Raji (cell line): ENCODE measurements around the gene DDRGK1.

ENCODE experiments used
- POLR2A ChIP-seq: IDR thresholded peaks from 2 replicates; pipeline ENCODE4 v1.6.1; 2011; ENCODE audit warnings: low read depth, low read length, control low read depth; ENCODE audit not compliant: insufficient read depth

Gene DDRGK1

DNA sequence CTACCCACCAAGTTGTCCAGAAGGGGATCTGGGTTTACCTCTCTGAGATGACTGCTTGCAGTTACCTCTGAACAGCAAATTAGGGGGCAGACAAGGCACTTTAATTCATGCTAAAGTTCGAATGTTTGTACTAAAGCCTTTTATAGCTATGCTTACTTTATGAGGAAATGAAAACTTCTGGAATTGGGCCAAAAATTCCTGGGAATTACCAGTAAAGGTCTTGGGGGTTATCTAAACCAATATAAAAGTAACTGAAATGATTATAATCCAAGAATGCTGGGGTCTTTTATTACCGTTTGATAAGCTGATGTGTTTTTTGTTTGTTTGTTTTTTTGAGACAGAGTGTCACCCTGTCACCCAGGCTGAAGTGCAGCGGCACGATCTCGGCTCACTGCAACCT is 23.2 kb downstream of the DDRGK1 start:
- TF ChIP-seq POLR2A: no peak

DNA sequence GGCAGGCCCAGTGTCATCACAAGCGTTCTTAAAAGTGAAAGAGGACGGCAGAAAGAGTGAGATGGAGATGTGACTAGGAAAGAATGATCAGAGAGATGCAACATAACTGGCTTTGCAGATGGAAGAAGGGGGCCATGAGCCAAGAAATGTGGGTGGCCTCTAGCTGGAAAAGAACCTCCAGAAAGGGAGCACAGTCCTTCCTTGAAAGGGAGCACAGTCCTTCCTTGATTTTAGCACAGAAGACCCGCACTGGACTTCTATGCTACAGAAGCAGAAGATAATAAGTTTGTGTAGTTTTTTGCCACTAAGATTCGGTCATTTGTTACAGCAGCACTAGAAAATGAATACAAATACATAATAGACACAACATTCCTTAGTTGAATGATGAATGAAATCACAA is 24.2 kb downstream of the DDRGK1 start:
- TF ChIP-seq POLR2A: no peak

DNA sequence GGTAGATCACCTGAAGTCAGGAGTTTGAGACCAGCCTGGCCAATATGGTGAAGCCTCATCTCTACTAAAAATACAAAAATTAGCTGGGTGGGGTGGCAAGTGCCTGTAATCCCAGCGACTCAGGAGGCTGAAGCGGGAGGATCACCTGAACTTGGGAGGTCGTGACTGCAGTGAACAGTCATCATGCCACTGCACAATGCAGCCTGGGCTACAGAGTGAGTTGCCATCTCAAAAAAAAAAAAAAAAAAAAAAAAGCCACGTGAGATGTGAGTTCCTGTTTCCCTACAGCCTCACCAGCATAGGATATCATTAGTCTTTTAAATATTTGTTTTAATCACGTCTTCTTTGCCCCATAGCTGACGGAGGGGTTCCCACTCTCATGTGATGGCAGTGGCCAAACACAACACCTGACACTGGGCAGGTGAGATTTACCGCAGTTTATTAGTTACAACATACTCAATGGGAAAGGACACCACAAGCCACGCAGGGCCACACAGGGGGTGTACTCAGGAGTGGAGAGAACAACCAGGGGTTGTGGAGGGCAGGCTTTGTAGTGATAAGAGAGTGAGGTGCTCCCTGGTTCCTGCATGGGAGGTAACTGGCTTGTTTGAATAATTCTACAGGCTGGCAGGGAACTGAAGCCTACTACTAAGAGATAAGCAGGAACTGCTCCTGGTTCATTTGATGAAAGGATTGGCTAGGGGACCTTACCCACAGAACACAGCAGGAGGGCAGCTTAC is 26.6 kb downstream of the DDRGK1 start:
- no peak for TF ChIP-seq POLR2A

DNA sequence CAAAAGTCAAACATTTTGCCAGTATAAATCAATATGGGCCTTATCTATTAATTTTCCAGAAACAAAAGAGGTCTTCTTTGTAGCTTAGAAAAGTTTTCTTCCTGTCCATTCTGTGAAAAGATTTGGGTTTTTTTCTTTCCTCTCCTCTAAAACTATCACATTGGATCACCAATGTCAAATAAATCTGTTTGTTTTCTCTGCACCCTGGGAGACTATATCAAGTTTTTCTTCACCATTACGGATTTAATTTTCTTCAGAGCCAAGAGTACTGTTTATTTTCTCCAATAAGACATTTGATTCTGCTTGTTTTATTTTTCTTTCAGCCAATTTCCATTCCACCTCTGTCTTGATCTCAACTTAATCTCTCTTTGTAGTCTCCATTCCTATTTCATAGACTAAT is 29.2 kb downstream of the DDRGK1 start:
- no peak for TF ChIP-seq POLR2A

DNA sequence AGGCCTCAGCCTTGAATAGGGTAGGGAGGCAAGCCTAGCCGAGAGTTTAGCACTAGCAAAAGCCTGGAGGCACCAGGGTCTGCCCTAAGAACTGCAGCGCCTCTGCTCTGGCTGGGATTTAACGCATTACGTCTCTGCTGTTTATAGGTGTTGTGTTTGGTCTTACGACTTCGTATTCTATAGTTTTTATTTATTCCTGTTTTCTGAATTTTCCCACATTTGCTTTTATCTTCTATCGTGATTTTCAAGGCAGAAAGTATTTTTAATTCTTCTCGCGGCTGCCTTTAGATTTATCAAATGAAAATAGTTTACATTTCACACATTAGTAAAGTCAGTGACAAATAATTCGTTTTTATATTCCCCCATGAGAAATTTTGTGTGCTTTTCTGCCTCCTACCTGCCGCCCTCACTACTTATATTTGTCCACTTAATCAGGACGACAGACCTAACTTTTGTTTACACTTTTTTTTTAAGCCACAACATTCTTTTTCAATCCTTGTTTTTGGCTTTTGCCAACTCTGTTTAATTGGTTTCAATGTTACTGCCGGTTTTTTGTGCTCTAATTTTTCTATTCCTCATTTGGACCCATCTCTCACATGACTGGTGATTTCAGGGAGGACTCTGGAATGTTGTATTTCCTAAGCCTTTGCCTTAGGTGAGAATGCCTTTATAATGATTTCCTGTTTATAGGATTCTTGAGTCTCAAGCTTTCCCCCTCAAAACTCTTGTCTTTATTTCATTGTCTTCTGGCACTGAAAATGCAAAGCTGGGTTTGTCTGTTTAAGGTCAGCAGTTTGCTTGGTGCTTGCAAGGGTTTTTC is 29.8 kb downstream of the DDRGK1 start:
- TF ChIP-seq POLR2A: no peak

DNA sequence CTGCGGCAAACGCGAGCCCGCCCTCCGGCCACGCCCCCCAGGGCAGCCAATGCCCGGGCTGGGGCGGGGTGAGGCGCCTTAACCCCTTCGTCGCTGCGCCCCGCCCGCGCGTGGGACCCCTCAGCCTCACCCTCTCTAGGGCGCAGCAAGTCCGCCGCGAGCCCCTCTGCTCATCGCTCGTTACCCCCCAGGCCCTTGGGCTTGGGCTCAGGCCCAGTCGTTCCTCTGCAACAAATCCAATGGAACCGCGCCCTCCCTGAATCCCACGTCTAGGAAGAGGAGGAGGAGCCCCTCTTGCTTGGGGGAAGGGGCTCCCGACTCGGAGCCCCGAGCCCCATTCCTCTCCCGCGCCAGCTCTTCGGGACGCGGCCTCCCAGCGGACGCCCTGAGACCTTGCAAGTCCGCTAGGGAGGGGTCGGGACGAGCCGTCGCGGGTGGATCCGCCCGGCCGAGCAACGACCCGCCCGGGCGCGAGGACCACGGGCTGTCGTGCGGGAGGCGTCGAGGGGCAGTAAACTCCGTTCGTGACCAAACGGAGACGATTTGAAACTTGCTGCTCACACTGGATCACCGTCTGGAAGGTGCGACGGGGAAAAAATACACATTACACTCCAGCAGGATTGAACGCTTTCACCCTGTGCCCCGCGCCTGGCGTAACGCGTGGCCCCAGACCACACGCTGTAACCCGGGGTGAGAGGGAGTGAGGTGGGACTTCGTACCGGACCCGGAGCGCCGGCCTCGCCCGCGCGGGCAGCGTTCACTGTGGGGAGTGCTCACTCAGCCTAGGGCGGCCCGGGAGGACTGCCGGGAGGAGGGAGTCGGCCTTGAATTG is 30.7 kb downstream of the DDRGK1 start:
- TF ChIP-seq POLR2A: no peak

DNA sequence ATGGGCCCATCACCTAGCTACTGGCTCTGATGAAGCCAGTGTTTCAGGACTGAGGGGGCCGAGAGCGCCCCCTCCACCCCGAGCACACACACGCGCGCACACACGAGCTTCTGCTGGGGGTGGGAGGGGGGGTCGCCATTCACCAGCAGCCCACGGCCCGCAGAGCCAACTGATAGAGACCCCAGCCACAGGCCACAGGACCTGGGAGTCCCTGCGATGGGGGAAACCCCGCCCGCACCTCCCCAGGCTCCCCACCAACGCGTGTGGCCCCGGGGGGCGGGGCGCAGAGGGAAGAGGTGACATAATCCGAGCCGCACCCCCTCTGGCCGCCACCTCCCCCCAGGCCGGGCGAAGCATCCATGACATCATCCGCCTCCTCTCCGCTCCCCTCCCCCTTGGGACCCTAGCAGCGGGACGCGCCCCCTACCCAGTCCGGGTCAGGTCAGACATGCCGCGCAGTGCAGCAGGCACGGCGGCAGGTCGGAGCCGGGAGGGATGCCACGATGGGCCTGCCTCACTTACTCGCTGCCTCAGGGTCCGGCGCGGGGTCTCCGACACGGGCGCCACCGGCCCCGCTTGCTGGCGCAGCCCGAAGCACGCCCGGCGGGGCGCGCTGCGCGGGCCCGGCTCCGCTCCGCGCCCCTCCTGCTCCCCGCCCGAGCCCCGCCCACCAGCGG is 31.4 kb downstream of the DDRGK1 start, which contains the start of gene LZTS3:
Gene LZTS3, minus strand, starts transcription at position 617 of the 677 bp plus-strand sequence. CDS start 6,386 bp downstream, outside the sequence.
- peak; percentile 70 for TF ChIP-seq POLR2A

DNA sequence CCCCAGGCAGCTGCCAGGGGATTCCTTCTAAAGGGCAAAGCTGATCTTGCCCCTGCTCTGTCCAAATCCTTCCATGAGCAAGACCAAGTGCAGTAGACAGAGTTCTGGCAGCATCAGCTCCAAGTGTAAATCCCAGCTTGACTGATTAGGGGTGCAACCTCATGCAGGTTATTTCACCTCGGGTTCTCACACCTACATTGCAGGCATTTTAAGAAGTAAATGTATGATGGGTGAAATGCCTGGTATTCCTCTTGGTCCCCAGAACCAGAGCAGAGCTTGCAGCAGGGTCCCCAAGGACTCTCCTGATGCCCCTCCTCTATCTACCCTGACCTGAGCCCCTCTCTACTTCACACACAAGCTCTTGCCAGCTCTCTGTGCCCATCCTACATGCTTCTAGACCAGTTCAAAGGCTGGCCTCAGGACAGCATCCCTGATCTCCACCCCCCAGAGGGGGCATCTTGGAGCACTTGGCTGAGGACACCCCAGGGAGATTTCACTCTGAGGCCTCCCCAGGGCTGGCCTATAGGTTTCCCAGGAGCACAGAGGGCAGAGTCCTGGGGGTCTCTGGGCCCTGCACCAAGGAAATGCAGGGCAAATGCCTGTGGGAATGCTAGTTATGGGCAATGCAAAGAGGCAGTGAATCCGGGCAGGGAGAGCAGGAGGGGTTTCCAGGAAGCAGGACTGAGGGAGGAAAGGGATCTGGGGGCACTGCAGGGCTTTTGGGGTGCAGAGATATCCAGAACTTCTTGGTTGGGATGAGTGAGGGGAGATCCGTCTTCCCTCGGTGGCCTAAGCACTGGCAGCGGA is 32.2 kb downstream of the DDRGK1 start:
- TF ChIP-seq POLR2A: no peak

DNA sequence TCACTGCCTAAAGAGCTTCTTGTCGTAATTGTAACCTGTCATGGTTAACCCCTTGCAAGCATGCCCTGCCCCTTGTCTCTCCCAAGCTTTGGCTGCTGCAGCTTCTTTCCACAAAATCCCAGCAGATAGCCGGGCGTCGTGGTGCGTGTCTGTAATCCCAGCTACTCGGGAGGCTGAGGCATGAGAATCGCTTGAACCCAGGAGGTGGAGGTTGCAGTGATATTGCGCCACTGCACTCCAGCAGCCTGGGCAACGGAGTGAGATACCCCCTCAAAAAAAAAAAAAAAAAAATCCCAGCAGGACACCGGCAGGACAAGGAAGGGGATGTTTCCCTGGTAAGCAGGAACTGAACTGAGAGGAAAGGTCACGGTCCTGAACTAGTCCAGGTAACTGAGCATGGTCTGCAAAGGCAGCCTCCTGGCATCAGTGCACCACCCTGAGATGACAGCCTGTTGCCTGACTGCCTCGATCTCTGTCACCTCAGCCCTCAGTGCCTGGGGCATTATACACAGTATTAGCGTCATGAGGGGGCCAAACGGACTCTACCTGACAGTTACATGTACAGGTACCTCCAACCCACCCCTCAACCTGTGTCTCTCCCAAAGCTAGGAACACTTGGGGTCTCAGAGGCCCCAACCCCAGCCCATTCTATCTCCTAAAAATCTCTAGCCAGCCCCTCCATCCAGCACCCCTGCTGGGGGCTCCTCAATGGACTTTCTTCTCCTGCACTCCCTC is 32.9 kb downstream of the DDRGK1 start:
- no peak for TF ChIP-seq POLR2A

DNA sequence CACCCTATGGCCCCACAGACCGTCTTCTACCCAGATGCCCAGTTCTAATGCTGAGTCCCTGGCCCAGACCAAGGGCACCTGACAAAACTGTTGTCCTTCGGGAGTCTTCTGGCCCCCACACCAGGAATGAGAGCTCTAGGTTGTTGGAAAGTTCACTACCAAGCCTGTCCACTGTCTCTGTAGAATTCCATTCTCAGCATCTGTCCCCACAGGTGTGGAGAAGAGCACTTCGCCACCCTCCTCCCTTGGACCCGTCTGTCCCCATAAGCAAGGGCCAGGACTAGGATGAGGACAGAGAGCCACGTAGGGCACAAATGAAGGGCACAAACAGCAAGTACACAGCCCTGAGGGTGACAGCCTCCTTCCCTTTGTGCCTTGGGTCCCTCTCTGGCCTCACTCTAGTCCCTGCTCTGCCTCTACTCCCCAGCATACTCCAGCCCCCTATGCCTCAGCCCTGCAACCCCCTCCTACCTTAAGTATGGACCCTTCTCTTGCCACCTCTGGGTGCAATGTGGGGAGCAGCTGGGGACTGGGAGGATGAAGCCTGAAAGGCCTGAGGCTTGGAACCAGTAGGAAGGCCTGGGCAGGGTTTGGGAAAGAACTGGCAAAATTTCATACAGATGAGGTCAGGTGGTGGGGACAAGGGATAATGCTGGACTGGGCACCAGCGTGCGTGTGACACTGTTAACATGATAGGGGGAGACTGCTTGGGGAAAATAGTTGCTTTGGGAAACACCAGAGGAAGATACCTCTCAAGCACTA is 35.5 kb downstream of the DDRGK1 start:
- TF ChIP-seq POLR2A: no peak

DNA sequence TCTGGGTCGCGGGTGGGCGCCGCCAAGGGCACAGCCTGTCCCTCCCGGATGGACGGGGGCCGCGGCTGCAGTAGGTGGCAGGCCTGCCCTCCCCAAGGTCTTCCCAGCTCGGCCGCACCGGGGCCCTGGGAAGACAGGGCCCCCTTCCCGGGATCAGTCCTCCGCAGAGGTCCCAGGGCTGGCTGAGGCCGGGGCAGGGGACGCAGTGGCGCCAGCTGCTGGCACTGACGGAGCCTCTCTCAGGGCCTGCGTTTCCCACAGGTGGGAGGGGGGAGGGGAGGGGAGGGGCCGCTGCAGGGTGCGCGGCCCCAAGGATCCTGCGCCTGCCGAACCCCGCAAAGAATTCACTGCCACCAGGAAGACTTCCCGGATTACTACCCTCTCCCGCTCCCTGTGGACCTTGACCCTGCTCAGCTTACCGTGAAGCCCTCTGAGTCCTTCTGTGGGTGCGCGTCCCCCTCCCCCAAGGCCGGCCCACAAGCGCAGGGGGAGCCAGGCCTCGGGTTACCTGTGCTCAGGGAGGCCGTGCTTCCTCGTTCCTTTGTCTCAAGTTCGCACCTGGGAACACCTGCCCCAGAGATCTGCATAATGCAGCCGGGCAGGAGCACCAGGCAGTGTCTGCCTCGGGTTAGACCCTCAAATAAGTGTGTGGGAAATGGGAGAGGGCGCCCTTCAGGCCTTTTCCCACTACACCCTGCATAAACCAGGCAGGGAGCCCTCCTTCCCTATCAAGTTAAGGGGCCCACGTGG is 36.2 kb downstream of the DDRGK1 start:
- TF ChIP-seq POLR2A: no peak

DNA sequence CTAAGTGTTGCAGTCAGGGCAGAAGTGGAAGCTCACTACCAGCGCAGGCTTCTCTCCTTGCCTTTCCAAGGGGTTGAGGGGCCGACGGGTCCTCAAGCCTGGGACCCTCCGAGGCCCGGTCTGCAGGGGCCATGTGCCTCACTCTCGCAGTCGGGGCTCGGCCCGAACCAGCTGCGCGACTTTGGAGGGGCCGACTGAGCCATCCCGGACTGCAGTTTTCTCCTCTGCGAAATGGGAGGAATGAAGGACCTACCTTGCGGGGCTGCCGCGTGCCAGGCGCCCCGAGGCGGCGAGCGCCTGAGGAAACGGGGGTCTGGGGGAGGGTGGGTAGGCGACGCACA is 36.8 kb downstream of the DDRGK1 start:
- no peak for TF ChIP-seq POLR2A
